ENCODE data around the gene ARMC7.
"Not testable (repeated sequence)": the region's sequence is repeated elsewhere in the genome, so short reads cannot be mapped to it uniquely, and the experiment has no call there.

ARMC7 gene

DNA sequence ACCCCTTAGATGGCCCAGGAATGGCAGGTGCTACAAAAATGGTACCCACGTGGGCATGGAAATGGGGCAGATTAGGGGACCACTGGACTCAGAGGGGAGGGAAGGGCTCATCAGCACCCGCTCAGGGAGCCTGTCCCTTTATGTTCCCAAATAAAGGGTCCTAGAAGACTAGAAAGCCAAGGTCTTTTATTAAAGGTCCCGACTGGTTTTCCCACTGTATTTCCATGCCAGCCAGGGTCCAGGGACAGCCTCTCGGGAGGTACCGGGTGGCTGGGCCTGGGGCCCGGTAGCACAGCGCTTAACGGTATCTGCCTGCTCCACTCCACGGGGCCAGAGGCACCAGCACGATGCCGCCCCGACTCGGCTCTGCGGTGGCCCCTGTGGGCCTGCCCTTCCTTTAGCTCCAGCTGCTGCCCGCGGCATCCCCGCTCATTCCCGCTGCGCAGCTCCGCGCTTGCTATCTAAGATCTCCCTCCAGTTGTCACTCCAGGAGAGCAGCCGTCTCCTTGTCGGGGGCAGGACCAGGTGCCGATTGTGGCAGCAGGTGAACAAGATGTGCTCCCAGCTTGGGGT lies 20.4 kb downstream of the ARMC7 start:
- no peak for DNase-seq

DNA sequence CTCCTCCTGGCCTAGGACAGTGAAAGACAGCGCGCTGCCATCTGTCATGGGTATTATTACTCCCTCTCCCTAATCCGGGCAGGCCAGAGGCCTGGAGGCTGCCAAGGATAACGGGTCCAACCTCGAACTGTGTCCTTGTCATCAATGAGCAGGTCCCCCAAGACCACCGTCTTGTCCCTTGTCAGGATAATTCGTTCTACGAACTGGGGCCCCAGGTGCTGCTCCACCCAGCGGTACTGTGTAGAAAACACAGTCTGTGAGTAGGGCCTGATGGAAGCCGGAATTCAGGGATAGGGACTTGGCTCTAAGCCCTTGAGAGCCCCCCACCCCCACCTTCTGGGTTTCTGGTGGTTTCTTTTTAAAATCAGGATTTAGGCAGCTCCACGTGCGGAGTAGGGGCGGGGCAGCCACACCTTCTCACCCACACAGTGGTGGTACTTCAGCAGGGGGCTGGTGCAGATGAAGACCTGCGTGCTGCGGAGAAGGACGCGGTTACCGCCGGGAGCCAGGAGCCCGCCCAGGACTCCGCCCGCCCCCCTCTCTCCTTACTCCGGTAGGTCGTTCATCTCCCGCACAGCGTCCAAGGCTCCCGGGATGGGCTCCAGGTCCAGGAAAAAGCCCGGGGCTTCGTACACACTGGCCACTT lies 21.0 kb downstream of the ARMC7 start:
- peak; percentile 11 for DNase-seq

DNA sequence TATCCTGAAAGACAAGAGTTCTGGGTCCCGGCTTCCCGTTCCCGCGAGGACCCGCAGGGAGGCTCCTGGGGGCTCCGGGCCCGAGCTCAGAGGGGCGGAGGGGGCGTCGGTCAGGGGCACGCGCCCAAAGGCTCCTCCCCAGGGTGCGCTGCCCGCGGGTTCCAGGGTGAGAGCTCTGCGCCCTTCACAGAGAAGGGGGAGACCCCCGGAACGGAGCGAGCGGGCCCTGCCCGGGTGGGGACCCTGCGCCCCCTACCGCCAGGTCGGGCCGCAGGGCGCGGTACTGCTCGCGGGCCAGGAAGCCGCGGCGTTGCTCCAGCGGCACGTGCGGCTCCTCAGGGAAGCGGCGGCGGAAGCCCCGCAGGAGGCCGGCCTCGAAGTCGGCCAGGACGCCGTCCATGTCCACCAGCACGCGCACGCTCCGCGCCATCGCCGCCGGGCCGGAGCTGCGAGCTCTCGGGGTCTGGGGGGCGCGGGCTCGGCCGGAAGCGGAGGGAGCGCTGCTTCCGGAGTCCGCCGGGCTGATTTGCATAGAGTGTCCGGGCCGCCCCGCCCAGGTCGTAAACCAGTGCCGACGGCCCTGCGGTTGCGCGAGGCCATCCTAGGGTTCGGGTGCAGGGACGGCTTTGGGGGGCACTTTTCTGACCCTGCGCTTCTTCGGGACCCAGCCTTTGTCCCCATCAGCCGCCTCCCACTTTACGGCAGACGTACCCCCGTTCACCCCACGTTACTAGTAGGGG lies 21.7 kb downstream of the ARMC7 start, which contains the start of gene NT5C:
Gene NT5C, minus strand, starts transcription at position 465 of the 740 bp plus-strand sequence. Its CDS starts 35 bp downstream, at position 430.
- DNase-seq, result peak; percentile 65

DNA sequence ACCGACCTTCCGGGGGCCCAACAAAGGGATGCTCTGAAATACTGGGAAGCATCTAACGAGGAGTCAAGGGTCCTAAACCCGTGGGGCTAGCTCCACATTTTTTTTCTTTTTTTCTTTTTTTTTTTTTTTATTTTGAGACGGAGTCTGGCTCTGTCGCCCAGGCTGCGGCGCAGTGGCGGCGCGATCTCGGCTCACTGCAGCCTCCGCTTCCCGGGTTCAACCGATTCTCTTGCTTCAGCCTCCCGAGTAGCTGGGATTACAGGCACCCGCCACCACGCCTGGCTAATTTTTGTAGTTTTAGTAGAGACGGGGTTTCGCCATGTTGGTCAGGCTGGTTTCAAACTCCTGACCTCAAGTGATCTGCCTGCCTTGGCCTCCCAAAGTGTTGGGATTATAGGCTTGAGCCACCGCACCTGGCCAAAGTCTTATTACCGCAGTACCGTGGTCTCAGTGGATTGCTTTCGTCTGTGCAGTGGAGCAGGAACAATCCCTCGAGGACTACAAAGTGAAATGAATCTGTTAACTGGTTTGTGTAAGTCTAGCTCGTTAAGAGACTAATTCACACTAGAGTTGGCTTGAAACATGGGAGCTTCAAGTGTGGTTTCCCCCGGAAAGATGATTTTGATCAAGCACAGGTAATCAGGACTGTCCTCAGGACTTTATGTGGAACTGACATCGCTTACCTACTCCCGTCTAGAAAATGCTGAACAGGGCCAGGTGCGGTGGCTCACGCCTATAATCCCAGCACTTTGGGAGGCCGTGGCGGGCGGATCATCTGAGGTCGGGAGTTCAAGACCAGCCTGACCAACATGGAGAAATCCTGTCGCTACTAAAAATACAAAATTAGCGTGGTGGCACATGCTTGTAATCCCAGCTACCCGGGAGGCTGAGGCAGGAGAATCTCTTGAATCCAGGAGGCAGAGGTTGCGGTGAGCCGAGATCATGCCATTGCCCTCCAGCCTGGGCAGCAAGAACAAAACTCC lies 22.5 kb downstream of the ARMC7 start:
- not testable (repeated sequence) for DNase-seq

DNA sequence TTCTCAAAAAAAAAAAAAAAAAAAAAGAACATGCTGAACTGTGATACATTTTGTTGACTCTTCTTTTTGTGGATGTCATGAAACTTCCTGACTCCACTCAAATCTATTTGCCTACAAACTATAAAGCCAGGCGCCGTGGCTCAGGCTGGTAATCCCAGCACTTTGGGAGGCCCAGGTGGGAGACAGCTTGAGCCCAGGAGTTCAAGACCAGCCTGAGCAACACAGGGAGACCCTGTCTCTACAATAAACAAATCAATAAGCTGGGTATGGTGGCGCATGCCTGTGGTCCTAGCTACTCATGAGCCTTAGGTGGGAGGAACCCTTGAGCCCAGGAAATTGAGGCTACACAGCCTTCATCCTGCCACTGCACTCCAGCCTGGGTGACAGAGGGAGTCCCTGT lies 23.2 kb downstream of the ARMC7 start:
- no peak for DNase-seq

DNA sequence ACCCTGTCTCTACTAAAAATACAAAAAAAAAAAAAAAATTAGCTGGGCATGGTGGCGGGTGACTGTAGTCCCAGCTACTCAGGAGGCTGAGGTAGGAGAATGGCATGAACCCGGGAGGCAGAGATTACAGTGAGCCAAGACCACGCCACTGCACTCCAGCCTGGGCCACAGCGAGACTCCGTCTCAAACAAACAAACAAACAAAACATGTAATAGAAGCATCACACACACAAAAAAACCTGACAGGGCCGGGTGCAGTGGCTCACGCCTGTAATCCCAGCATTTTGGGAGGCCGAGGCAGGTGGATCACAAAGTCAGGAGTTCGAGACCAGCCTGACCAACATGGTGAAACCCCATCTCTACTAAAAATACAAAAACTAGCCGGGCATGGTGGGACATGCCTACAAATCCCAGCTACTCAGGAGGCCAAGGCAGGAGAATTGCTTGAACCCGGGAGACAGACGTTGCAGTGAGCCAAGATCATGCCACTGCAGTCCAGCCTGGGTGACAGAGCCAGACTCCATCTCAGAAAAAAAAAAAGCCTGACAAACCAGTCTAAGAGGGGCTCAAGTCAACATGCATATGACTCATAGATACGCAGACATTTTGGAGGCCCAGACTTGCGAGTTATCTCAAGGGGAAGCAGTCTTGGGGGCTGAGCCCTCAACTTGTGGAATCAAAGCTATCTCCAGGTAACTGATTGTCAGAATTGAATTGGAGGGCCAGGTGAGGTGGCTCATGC lies 24.0 kb downstream of the ARMC7 start:
- not testable (repeated sequence) for DNase-seq

DNA sequence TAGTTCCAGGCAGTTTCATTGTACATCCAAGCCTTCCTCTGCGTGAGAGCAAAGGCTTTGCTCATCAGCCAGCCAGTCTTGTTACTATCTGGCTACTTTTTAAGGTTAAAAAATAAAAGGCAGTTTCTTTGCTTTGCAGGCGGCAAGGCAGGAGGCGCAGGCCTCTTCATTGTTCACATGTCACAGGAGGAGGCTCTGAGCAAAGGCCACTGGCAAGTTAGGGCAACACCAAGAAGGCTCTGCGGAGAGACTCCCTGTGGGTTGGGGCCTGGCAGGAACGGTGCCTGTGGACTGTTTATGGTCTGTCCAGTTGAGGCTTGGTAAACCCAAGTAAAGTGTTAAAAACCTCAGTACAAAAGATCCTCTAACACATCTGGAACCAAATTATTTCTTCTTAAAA lies 25.7 kb downstream of the ARMC7 start:
- no peak for DNase-seq

DNA sequence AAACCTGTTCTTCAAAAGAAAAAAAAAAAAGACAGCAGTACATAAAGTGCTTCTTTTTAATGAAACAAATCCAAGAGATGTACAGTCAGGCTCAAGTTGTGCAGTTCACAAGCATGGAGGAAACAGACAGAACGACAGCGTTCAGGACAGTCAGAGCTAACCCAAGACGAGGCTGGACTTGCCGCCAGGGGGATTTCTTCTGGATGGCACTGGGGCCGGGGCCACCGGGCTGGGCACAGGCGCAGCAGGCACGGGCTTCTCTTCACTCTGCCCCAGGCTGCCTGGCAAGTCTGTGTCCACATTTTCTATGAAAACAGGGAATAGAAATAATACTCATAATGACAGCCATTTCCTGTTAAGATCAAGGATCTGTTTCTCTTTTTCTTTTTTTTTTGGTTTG lies 26.2 kb downstream of the ARMC7 start:
- DNase-seq, result no peak

DNA sequence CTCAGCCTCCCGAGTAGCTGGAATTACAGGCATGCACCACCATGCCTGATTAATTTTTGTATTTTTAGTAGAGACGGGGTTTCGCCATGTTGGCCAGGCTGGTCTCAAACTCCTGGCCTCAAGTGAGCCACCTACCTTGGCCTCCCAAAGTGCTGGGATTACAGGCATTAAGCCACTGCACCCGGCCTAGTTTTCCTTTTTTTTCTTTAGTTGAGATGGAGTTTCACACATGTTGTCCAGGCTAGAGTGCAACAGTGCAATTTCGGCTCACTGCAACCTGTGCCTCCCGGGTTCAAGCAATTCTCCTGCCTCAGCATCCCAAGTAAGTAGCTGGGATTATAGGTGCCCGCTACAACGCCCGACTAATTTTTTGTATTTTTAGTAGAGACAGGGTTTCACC lies 28.0 kb downstream of the ARMC7 start:
- not testable (repeated sequence) for DNase-seq

DNA sequence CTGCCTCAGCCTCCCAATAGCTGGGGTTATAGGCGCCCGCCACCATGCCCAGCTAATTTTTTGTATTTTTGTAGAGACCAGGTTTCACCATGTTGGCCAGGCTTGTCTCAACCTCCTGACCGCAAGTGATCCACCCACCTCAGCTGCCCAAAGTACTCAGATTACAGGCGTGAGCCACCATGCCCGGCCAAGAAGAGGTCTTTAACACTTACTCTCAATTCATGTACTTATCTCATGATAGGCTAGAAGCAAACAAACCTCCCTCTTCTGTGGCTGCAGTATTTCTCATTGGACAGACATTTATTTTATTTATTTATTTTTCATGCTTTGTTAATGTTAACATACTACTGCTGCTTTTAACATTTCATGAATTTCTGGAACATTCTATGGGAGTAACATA lies 28.8 kb downstream of the ARMC7 start:
- no peak for DNase-seq

DNA sequence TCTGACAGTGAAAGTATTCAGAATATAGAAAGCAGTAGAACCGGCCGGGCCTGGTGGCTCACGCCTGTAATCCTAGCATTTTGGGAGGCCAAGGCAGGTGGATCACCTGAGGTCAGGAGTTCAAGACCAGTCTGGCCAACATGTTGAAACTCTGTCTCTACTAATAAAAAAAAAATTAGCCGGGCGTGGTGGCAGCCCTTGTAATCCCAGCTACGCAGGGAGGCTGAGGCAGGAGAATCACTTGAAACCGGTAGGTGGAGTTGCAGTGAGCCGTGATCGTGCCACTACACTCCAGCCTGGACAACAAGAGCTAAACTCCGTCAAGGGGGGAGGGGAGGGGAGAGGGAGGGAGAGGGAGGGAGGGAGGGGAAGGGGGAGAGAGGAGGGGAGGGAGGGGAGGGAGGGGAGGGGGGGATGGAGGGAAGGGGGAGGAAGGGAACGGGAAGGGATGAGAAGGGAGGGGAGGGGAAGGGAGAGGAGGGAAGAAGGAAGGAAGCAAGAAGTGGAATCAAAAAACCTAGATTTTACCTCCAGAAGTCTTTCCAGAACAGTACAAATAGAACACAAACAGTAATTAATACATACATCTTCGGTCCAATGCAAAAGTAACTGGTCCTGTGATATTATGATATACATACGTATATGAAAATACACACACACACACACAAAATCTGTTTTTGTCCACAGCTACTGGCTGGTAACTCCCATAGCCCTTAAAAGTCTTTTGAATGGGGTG lies 32.6 kb downstream of the ARMC7 start:
- DNase-seq, result no peak

DNA sequence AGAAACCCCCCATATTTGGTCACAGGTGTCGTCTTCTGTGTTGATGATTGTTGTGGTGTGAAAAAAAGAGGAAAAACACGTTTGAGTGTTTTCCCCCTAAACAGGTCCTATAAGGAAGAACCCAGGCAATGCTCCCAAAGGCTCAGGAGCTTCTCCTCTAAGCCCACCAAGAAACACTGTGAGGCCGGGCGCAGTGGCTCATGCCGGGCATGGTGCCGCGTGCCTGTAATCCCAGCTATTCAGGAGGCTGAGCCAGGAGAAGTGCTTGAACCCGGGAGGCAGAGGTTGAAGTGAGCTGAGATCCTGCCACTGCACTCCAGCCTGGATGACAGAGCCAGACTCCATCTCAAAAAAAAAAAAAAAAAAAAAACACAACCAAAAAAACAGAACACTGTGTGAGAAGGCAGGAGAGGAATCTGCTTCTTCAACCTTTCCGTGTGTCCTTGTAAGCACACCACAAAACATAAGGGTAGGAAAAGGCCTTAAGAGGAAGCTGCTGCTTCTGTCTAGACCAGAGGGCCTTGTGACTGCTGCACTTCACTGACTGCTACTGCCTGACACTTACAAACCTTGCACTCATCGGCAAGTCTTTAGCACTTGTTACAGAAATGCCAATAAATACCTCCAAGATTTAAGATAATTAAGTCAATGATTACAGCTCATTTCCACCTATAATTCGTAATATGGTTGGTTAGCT lies 35.2 kb downstream of the ARMC7 start:
- no peak for DNase-seq

DNA sequence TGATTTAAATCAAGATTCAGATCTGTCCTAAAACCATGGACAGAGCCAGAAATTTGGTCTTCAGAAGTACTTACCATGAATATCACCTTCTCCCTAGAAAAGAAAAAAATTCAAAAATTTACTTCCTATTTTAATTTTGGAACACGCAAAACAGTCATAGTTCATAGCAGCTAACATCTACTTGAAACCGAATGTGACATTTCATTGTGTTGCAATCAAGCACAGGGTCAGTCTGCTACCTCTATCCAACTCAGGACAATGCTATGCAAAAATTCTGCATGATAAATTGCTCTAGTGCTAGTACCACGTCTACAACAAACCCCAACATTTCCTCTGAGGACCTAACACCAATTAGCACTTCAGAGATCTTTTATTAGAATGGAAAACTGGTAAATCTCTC lies 36.8 kb downstream of the ARMC7 start:
- DNase-seq, result no peak

DNA sequence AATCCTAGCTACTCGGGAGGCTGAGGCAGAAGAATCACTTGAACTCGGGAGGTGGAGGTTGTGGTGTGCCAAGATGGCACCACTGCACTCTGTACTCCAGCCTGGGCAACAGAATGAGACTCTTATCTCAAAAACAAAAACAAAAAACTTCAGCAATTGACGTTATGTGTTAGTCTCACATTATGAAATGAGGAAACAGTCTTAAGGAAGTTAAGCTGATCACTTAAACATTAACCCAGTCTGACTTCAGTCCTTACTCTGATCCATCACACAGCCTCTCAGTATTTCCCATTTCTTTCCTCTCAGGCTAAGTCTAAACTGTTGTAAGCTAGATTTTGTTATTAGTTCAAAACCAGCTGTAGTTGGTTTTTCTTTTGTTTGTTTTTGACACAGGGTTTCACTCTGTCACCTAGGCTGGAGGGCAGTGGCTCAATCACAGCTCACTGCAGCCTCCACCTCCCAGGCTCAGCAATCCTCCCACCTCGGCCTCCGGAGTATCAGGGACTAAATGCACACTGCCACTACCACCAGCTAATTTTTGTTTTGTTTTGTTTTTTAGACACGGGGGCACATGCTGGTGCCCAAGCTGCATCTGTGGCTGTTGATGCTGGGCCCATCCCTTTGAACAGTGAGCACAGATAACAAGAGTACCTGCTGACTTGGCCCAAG lies 38.2 kb downstream of the ARMC7 start:
- no peak for DNase-seq

DNA sequence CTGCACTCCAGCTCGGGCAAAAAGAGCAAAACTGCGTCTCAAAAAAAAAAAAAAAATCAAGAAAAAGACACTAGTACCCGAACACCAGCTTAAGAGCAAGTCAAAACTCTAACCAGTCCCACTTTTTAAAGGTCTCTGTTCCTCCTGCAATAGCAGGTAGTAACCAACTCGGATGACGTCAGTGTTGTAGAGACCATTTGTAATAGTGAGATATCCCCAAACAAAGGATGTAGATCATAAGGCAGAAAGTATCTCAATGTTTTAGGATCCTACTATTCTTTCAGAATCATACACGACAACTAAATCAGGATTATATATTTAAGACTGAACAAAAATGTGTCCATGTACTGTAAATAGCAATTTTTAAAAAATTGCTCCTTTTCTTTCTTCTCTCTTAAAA lies 42.2 kb downstream of the ARMC7 start:
- no peak for DNase-seq

DNA sequence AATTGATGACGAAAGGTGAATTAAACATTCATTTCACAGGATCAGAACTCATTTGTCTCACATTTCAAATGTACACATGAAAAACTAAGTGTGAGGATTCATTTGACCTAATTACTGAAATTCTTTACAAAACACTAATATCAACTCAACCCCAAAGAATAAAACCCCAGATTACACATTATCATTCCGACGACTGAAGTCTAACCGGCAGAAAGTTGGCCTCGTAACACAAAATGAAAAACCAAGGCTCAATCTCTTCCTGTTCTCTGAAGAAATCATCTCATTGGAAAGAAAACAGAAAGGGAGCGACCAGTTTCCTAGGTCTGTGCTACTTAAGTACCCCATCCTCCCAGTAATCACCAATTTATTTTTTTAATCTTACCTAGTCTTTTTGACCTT lies 42.8 kb downstream of the ARMC7 start:
- DNase-seq, result no peak

DNA sequence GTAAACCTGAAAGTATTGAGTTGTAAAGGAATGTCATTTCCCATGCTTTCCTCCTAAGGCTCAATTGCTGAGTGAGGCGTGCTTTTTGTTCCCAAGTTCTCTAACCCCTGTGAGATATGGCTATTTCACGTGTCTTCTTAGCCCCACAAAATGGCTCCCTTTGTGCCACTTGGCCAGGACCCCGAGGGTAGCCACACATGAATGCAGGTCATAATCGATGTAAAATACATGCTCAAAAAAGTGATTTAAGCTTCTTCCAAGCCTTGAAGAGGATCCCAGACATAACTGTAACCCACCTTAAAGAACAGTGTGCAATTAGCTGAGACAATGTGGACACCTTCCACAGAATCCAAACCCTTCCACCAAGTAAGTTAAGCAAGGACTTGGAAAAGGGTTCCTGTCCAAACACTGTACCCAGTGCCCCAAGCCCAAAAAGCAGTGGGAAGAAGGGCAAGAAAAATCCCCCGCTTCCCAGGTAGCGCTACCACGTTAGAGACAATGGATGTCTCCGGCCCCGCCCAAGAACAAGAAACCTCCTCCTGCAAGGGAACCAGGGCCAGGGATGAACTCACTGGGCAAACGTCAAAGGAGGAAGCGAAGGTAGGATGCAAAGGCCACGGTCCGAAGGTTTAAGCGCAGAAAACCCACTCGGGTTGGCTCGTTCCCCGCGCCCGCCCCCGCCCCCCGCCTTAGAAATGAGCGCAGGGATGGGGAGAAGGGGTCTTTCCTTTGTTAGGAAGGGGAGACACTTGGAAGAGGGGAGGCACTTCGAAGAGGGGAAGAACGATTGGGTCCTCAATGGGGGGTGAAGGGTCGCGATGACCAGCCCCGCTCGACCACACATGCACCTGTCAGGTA lies 43.4 kb downstream of the ARMC7 start:
- peak; percentile 25 for DNase-seq

DNA sequence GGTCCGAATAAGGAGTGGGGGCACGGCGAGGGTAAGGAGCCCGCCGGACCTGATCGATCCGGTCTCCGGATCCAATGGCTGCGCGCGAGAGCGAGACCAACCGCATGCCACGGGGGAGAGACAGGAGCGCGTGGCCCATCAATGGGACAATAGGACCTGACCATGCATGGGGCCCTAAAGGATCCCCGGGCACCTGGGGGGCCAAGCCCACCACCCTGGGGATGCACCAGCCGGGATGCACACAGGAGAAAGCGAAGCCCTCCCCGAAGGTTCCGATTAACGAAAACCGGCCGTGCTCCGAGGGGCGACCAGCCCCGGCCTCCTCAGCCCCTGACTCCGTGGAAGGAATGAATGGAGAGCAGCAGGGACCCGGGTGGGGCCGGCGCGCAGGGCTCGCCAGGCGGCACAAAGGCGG lies 44.0 kb downstream of the ARMC7 start:
- DNase-seq, result no peak
